Stomach (tissue), 4 donors: ENCODE data around the gene NDUFAF5.

Experiments
- EP300 ChIP-seq: sonication (generic); formaldehyde crosslinking; IDR thresholded peaks from one replicate; pipeline ENCODE4 v1.6.1; 2017; ENCODE audit warnings: antibody characterized with exemption
- TF ChIP-seq, protein P1 (sequence below), 7 experiments: fragments of 450-650 bp in 4 of 7; fragments of 200-600 bp in 3 of 7; sonication (generic) in 3 of 7; IDR thresholded peaks; one replicate each; pipeline ENCODE4 v1.5.1; 2016 to 2019; ENCODE audit warnings: antibody characterized with exemption in 7 of 7, control low read depth in 2 of 7, mild to moderate bottlenecking in 1 of 7

DNA sequence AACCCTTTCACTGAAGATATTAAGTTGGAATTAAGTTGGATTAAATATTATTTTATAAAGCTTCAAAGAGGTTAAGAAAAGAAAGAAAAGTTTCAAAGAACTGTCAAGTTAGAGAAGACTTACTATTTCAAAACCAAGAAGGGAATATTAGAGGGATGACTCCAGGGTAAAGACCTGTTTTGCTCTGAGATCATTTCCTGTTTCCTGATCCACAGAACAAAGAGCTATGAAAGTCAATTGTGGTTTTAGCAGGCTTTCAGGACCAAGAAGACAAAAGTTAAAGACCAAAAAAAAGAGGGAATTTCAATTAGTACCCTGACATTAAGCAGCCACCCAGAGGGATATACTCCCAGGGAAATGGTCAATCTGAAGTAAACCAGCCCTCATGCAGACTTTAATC lies 19.5 kb upstream of the NDUFAF5 start:
- TF ChIP-seq EP300 = no peak
- TF ChIP-seq, protein P1, sequence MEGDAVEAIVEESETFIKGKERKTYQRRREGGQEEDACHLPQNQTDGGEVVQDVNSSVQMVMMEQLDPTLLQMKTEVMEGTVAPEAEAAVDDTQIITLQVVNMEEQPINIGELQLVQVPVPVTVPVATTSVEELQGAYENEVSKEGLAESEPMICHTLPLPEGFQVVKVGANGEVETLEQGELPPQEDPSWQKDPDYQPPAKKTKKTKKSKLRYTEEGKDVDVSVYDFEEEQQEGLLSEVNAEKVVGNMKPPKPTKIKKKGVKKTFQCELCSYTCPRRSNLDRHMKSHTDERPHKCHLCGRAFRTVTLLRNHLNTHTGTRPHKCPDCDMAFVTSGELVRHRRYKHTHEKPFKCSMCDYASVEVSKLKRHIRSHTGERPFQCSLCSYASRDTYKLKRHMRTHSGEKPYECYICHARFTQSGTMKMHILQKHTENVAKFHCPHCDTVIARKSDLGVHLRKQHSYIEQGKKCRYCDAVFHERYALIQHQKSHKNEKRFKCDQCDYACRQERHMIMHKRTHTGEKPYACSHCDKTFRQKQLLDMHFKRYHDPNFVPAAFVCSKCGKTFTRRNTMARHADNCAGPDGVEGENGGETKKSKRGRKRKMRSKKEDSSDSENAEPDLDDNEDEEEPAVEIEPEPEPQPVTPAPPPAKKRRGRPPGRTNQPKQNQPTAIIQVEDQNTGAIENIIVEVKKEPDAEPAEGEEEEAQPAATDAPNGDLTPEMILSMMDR (IDR thresholded peaks at IDR 0.05) = no peak
